MM.1S (cell line): ENCODE measurements around the gene MPRIP.

Source experiments
- EZH2 ChIP-seq: fragments of 300-600 bp; sonication (generic); optimal IDR thresholded peaks from 2 replicates; pipeline ENCODE3; 2017; ENCODE audit warnings: low read depth, mild to moderate bottlenecking, antibody characterized with exemption, low read length, mixed read lengths
- EZH2phosphoT487 ChIP-seq: fragments of 300-600 bp; sonication (generic); IDR thresholded peaks from 2 replicates; pipeline ENCODE4 v1.6.1; 2018; ENCODE audit warnings: antibody characterized with exemption, low read length
- TF ChIP-seq, protein P1 (sequence below): fragments of 300-600 bp; sonication (generic); IDR thresholded peaks from 2 replicates; pipeline ENCODE4 v1.5.1; 2016; ENCODE audit warnings: antibody characterized with exemption, low read length, mixed read lengths

DNA sequence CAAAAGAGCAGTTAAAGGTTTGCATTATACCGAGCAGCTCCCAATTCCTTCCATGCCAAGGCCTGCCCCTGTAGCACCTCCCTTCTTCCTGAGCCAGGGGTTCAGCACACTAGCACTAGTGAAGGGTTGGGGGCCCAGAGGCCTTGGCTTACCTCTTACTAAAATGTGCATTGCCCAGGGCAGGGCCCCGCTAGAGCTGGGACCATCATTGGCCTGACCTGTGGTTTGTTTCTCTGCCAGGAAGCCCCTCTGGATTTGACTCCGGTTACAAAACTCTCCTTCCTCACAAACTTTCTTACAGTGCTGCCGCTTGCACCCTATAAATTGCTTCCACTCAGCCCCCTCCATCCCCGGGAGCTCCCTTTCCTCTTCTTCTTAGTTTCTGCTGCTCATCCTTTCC, 33.8 kb downstream of the MPRIP start:
- TF ChIP-seq EZH2 (no peak), EZH2phosphoT487 (no peak)
- TF ChIP-seq, protein P1, sequence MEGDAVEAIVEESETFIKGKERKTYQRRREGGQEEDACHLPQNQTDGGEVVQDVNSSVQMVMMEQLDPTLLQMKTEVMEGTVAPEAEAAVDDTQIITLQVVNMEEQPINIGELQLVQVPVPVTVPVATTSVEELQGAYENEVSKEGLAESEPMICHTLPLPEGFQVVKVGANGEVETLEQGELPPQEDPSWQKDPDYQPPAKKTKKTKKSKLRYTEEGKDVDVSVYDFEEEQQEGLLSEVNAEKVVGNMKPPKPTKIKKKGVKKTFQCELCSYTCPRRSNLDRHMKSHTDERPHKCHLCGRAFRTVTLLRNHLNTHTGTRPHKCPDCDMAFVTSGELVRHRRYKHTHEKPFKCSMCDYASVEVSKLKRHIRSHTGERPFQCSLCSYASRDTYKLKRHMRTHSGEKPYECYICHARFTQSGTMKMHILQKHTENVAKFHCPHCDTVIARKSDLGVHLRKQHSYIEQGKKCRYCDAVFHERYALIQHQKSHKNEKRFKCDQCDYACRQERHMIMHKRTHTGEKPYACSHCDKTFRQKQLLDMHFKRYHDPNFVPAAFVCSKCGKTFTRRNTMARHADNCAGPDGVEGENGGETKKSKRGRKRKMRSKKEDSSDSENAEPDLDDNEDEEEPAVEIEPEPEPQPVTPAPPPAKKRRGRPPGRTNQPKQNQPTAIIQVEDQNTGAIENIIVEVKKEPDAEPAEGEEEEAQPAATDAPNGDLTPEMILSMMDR: no peak
